Panc1 (cell line): ENCODE data around the gene PMPCA. TPM values are rescaled to one million over a fixed set of nuclear protein-coding genes. Genes with fewer than 3 reads are reported as not detected.

Experiments
- ATAC-seq: fragments of 200-7000 bp; cut with Tn5 transposase; 2 replicates; pipeline ENCODE4 v1.9.1; 2020; ENCODE audit warnings: mild to moderate bottlenecking, moderate library complexity
- BruUV-seq: library from RNA; stranded (reverse); fragments of 400-500 nt; replicated peaks from 2 replicates; lab custom pipeline; 2021; lab: Mats Ljungman, UMichigan
- CTCF ChIA-PET: fragments of 300-600 bp; sonication (Branson Sonifier 250); formaldehyde crosslinking; loops from one replicate; lab custom pipeline; 2022; ENCODE audit warnings: antibody characterized with exemption; lab: Charles Lee
- POLR2A ChIA-PET: fragments of 300-600 bp; sonication (Branson Sonifier 250); formaldehyde crosslinking; loops from one replicate; lab custom pipeline; 2022; ENCODE audit warnings: antibody characterized with exemption; lab: Charles Lee
- DNase-seq: peaks from one replicate; pipeline ENCODE4 v3.0.0-alpha.2; 2010; ENCODE audit warnings: low read depth, low spot score
- H3K27ac ChIP-seq: 2 replicates; pipeline ENCODE4 v1.5.1; 2011; ENCODE audit warnings: mild to moderate bottlenecking, low read length, inconsistent platforms
- H3K27me3 ChIP-seq: fragments of 200-500 bp; sonication (Bioruptor generic); 2 replicates; pipeline ENCODE4 v1.6.0; 2014; ENCODE audit warnings: low read length, inconsistent platforms; ENCODE audit not compliant: control insufficient read depth, insufficient read depth
- H3K36me3 ChIP-seq: fragments of 200-500 bp; sonication (Bioruptor generic); 2 replicates; pipeline ENCODE4 v1.5.1; 2014; ENCODE audit warnings: inconsistent platforms, mild to moderate bottlenecking, low read length, moderate library complexity; ENCODE audit not compliant: control insufficient read depth, insufficient read depth
- H3K4me1 ChIP-seq: 2 replicates; pipeline ENCODE4 v1.5.1; 2011; ENCODE audit warnings: inconsistent platforms, mild to moderate bottlenecking, low read length, moderate library complexity; ENCODE audit not compliant: control insufficient read depth, insufficient read depth
- H3K4me3 ChIP-seq, 2 experiments: 2 replicates each; pipeline ENCODE4 v1.5.1; 2011 to 2012; ENCODE audit warnings: low read depth in 2 of 2, low read length in 2 of 2, mild to moderate bottlenecking in 2 of 2, inconsistent platforms in 1 of 2, moderate library complexity in 1 of 2
- H3K9me3 ChIP-seq: fragments of 200-500 bp; sonication (Bioruptor generic); 2 replicates; pipeline ENCODE4 v1.5.1; 2014; ENCODE audit warnings: low read depth, mild to moderate bottlenecking, inconsistent platforms, low read length, moderate library complexity; ENCODE audit not compliant: control insufficient read depth, insufficient read depth
- CTCF ChIP-seq: fragments of 450-650 bp; IDR thresholded peaks from 2 replicates; pipeline ENCODE4 v1.5.1; 2017; ENCODE audit warnings: mild to moderate bottlenecking
- POLR2AphosphoS5 ChIP-seq: IDR thresholded peaks from 2 replicates; pipeline ENCODE4 v1.6.1; 2012; ENCODE audit warnings: mild to moderate bottlenecking, low read depth, low read length, moderate library complexity
- REST ChIP-seq, 2 experiments: IDR thresholded peaks; 2 replicates each; pipeline ENCODE4 v1.6.1; 2011 to 2012; ENCODE audit warnings: low read depth in 2 of 2, control low read depth in 1 of 2, low read length in 1 of 2, mild to moderate bottlenecking in 1 of 2, moderate library complexity in 1 of 2; ENCODE audit not compliant: insufficient read depth in 1 of 2
- SIN3A ChIP-seq: IDR thresholded peaks from 2 replicates; pipeline ENCODE4 v1.6.1; 2012; ENCODE audit warnings: low read depth, mild to moderate bottlenecking, low read length, moderate library complexity, borderline replicate concordance; ENCODE audit not compliant: insufficient read depth
- TCF7L2 ChIP-seq: IDR thresholded peaks from 2 replicates; pipeline ENCODE4 v1.6.1; 2011; ENCODE audit warnings: mild to moderate bottlenecking, low read depth, low read length, inconsistent platforms
- in situ Hi-C: cut with HindIII; loops from 2 replicates; pipeline ENCODE4 v1.10.0; 2016; ENCODE audit warnings: low sequenced_read_pairs, low pct_unique_long_range_greater_than_20kb
- intact Hi-C: fragments of 100-400 bp; cut with micrococcal nuclease; formaldehyde crosslinking; loops from one replicate; pipeline ENCODE4 v1.10.0; 2022; ENCODE audit not compliant: unreplicated experiment
- total RNA-seq: library from RNA; stranded (reverse); gene quantifications from one replicate; pipeline ENCODE4 v1.2.1, GENCODE V29; 2021; ENCODE audit not compliant: unreplicated experiment

Gene PMPCA
- total RNA-seq, 1 experiment from 2014 or later = 60.9 TPM

GRCh38 chr9:136383436-136383835 lies 27.0 kb upstream of the PMPCA start:
- POLR2A ChIA-PET = no interaction called here
- in situ Hi-C loops = no loop called here
- no peak overlapping the region for H3K27ac ChIP-seq
- no peaks in the 10 kb centered on the region for H3K36me3 ChIP-seq
- no peaks in the 10 kb centered on the region for H3K4me1 ChIP-seq
- TF ChIP-seq CTCF = no peak
- H3K9me3 ChIP-seq = no peaks in the 10 kb centered on the region
- ATAC-seq (0 out of 2 replicates have a peak, but pooled peaks have one; percentile 36), DNase-seq (no peak)
- CTCF ChIA-PET = no interaction called here
- no TSS peak for BruUV-seq
- intact Hi-C loops = no loop called here
- no peak overlapping the region for H3K4me3 ChIP-seq
- H3K27me3 ChIP-seq = no peaks in the 10 kb centered on the region

- intact Hi-C loops (no loop called here), in situ Hi-C loops (no loop called here)
- CTCF ChIA-PET = no interaction called here
- DNase-seq (no peak), ATAC-seq (no peak)
- Histone ChIP-seq H3K27ac (no peak overlapping the region), H3K9me3 (no peaks in the 10 kb centered on the region), H3K4me1 (no peaks in the 10 kb centered on the region), H3K36me3 (no peaks in the 10 kb centered on the region), H3K4me3 (no peak overlapping the region), H3K27me3 (no peaks in the 10 kb centered on the region)
- no peak for TF ChIP-seq SIN3A
- TF ChIP-seq CTCF = no peak
- TF ChIP-seq REST (IDR thresholded peaks at IDR 0.05; ENCODE audit: insufficient read depth in 1 of 2, low read depth in 2 of 2, low read length in 1 of 2) = no peak
- no peak for TF ChIP-seq TCF7L2
- no peak for TF ChIP-seq POLR2AphosphoS5
- POLR2A ChIA-PET = no interaction called here
- BruUV-seq = no TSS peak
Observed at GRCh38 chr9:136385015-136385414, 25.4 kb upstream of the PMPCA start.
